Retinal pigment epithelial cell (primary cell): Measurements from ENCODE around the gene CDK5RAP2.

Source experiments
- DNase-seq: peaks from one replicate; pipeline ENCODE4 v3.0.0-alpha.2; 2010; ENCODE audit warnings: low read depth
- H3K4me3 ChIP-seq: 2 replicates; pipeline ENCODE4 v1.5.1; 2011; ENCODE audit warnings: mild to moderate bottlenecking, low read length, control low read depth, moderate library complexity
- CTCF ChIP-seq: conservative IDR thresholded peaks from 2 replicates; pipeline ENCODE4 v1.5.1; 2011; ENCODE audit warnings: low read depth, low read length, control low read depth, inconsistent platforms

Gene CDK5RAP2

DNA sequence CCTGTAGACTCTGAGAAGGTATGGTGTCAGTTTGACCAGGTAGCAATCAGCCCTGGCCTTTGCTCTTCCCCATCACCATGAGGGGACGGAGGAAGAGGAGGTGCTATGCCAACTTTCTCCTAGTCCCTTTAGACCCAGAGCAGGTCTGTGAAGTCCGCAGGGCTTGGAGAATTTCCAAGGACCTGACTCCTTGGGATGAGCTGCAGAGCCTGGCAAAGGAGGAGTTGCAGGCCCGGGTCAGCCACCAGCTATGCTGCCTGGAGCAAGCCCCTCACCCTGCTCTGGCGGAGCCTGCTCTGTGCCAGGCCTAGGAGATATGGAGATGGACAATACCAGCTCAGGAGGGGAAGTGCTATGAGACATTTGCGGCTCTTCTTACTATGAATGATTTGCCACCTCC is 188.3 kb downstream of the CDK5RAP2 start:
- DNase-seq, result no peak
- no peak overlapping the region for H3K4me3 ChIP-seq
- TF ChIP-seq CTCF, result no peak

- no peak overlapping the region for H3K4me3 ChIP-seq
- DNase-seq, result no peak
- no peak for TF ChIP-seq CTCF
Observed at GRCh38 chr9:120390637-120391190, 189.3 kb downstream of the CDK5RAP2 start.

- no peak for TF ChIP-seq CTCF
- no peak overlapping the region for H3K4me3 ChIP-seq
- DNase-seq, result no peak
Observed at GRCh38 chr9:120389867-120390266, 190.1 kb downstream of the CDK5RAP2 start.

DNA sequence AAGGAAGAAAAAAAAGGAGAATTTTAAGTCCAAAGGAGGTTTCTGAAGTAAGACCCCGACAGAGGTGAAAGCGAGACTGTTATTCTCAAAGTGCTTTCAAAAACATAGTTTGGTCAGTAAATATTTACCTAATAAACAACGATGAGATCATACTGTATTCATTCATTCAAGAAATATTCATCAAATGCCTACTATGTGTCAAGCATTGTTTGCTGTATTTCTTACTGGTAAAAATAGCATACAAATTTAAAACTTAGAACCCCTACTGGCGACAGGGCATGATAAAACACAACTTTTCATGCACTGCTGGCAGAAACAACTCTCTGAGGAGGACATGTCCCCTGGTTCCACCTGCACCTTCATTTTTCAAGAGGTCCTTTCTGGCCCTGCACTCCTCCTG is 190.7 kb downstream of the CDK5RAP2 start:
- no peak for DNase-seq
- no peak for TF ChIP-seq CTCF
- H3K4me3 ChIP-seq, result no peak overlapping the region

DNA sequence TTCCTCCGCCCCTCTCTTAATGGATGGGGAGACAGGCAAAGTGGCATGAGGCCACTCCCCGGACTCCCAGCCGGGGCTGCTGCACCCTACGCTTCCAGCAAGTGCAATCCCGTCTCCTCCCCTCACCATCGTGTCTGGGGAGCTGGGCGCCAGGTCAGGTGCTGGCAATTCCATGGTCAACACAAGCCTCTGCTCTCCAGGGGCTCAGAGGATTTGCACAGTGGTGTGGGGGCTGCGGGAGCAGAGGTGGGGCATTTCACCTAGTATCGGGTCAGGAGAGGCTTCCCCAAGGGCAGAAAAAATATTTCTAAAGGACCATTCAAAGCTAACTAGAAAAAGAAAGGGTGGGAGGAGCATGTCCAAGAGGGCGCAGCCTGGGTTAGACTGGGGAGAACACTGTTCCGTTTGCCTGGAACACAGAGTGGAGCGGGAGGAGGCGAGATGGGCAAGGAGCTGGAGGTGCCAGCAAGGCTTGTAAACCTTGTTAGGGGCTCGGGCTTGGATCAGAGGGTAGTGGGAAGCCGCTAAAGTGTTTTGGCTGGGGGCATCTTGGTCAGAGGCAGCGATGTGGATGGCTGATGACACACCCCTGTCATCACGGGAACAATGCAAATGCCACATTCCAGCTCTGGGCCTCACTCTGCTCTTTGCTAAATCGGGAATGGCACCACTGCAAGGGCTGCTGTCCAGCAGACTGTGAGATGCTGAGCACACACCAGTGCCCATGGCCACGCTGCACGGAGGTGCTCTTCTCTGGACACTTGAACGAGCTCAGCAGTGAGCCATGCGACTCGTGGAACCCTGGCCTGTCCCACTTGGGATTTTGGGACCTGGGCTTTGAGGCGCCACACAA is 191.7 kb downstream of the CDK5RAP2 start:
- no peak for DNase-seq
- TF ChIP-seq CTCF, result no peak
- H3K4me3 ChIP-seq, result no peak overlapping the region

GRCh38 chr9:120387257-120388002 is 192.5 kb downstream of the CDK5RAP2 start:
- DNase-seq, result no peak
- TF ChIP-seq CTCF, result no peak
- no peak overlapping the region for H3K4me3 ChIP-seq
